ENCODE results near the gene MAMLD1. TPM values are rescaled to one million over a fixed set of nuclear protein-coding genes. Genes with fewer than 3 reads are reported as not detected.

The MAMLD1 gene
- total and polyA plus RNA-seq, 11 donors, result 1.2 to 3.0 (median 1.4) TPM

DNA sequence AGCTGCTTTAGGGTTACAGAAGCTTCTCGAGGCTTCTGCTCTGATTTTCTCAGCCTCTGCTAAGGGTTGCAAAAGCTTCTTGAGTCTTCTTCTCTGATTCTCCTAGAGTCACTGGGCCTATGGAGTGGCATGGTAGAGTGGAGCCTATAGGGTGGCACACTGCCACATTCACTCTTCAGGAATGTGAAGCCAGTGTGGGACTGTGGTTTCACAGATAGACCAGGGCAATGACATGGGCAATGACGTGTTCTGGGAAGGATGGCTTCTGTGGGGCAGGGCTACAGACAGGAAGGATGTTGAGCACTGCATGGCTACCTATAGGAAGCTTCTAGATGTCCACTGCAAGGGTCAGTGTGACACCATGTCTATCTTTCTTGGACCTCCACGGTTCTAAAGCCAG is 11.0 kb upstream of the MAMLD1 start:
- H3K36me3 ChIP-seq, result no peaks in the 10 kb centered on the region
- DNase-seq (no peak), ATAC-seq (no peak)
- no peak for TF ChIP-seq POLR2A (IDR thresholded peaks at IDR 0.05)
- TF ChIP-seq, protein P1, sequence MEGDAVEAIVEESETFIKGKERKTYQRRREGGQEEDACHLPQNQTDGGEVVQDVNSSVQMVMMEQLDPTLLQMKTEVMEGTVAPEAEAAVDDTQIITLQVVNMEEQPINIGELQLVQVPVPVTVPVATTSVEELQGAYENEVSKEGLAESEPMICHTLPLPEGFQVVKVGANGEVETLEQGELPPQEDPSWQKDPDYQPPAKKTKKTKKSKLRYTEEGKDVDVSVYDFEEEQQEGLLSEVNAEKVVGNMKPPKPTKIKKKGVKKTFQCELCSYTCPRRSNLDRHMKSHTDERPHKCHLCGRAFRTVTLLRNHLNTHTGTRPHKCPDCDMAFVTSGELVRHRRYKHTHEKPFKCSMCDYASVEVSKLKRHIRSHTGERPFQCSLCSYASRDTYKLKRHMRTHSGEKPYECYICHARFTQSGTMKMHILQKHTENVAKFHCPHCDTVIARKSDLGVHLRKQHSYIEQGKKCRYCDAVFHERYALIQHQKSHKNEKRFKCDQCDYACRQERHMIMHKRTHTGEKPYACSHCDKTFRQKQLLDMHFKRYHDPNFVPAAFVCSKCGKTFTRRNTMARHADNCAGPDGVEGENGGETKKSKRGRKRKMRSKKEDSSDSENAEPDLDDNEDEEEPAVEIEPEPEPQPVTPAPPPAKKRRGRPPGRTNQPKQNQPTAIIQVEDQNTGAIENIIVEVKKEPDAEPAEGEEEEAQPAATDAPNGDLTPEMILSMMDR (IDR thresholded peaks at IDR 0.05), result no peak
- H3K27ac ChIP-seq, result no peak overlapping the region
- H3K27me3 ChIP-seq, result peaks cover 0 to 11% (median 0%) of the 10 kb centered on the region in 9 donors
- H3K4me3 ChIP-seq, result no peak overlapping the region
- no peaks in the 10 kb centered on the region for H3K9me3 ChIP-seq
- intact Hi-C loops (cut with DNase I), result no loop called here
- H3K4me1 ChIP-seq, result no peaks in the 10 kb centered on the region
- WGBS, 4 donors, result 56 to 88% (median 70%) methylated on average over 3 of the region's 3 CpGs

DNA sequence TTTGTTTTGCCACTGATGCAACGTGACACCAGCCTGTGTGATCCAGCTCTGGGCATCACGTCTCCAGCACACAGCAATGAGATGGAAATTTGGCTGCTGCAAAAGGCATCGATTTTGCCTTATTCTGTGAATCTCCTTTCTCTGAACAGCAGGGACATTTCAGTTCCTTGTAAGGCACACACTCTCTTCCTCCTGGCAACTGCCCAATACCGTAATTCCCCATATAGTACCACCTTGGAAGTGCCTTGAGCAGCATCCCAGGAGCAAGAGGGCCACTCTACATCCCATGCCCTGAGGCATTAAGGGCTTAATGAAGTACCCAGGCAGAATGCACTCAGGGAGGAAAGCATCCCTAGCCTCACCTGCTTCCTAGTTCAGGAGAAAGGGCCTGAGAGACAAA is 10.5 kb upstream of the MAMLD1 start:
- Histone ChIP-seq H3K4me3 (no peak overlapping the region), H3K36me3 (no peaks in the 10 kb centered on the region), H3K9me3 (no peaks in the 10 kb centered on the region), H3K27me3 (peaks cover 0 to 11% (median 0%) of the 10 kb centered on the region in 9 donors), H3K4me1 (no peaks in the 10 kb centered on the region), H3K27ac (no peak overlapping the region)
- intact Hi-C loops (cut with DNase I), result no loop called here
- TF ChIP-seq, protein P1 (IDR thresholded peaks at IDR 0.05), result no peak
- TF ChIP-seq POLR2A (IDR thresholded peaks at IDR 0.05), result no peak
- ATAC-seq (no peak), DNase-seq (no peak)
- 35 to 55% (median 52%) methylated on average over 4 of the region's 4 CpGs for WGBS, 4 donors

DNA sequence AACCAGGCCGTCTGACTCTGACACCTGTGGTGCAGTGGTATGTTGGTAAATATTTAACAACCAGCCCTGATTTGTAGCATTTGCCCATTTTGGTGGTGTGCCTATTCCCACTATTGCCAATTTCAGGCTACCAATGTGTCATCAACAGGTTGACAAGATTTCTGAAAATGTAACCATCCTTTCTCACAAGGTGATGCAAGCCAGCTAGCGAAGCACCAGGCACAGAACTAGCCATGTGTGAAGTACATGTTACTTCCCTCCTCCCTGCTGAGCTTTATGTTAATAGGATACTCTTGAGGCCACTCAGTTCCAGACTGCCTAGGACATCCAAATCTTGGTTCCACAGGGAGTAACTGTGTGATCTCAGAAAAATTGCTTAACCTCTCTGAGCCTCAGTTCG is 7.2 kb upstream of the MAMLD1 start:
- ATAC-seq (no peak), DNase-seq (no peak)
- WGBS, 4 donors, result 87 to 97% (median 92%) methylated on average over 3 of the region's 3 CpGs
- Histone ChIP-seq H3K36me3 (no peaks in the 10 kb centered on the region), H3K27me3 (peaks cover 0 to 7% (median 0%) of the 10 kb centered on the region in 9 donors), H3K27ac (no peak overlapping the region), H3K4me1 (peaks cover 0 to under 1% (median 0%) of the 10 kb centered on the region in 12 donors), H3K4me3 (no peak overlapping the region), H3K9me3 (no peaks in the 10 kb centered on the region)
- intact Hi-C loops (cut with DNase I), result no loop called here
- TF ChIP-seq POLR2A (IDR thresholded peaks at IDR 0.05), result no peak
- TF ChIP-seq, protein P1 (IDR thresholded peaks at IDR 0.05), result no peak

DNA sequence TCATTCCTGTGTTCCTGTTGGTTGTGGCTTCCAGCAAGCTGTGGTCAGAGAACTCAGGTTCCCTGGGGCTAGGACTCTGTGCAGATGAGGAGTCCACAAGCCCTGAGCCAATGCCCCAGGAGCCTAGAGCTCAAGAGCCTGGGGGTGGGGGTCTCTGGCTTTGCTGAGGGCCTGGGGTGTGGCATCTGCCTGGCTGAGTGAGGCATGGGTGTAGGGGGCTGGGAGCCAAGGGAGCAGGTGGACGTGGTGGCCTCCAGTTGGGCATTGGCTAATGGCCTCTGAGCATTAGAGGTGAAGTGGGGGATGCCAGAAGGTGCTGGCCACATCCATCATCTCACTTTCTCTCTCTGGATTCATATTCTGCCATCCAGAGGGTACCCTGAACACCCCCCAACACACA is 5.3 kb upstream of the MAMLD1 start:
- WGBS, 4 donors, result 64 to 93% (median 81%) methylated on average over 1 of the region's 1 CpG
- H3K4me3 ChIP-seq, result no peak overlapping the region
- TF ChIP-seq, protein P1 (IDR thresholded peaks at IDR 0.05), result no peak
- TF ChIP-seq POLR2A (IDR thresholded peaks at IDR 0.05), result no peak
- intact Hi-C loops (cut with DNase I), result no loop called here
- H3K27me3 ChIP-seq, result peaks cover 0 to 24% (median 0%) of the 10 kb centered on the region in 9 donors
- H3K9me3 ChIP-seq, result no peaks in the 10 kb centered on the region
- DNase-seq, result no peak
- ATAC-seq, result no peak
- peaks cover 0 to 15% (median 4%) of the 10 kb centered on the region in 12 donors for H3K4me1 ChIP-seq
- no peak overlapping the region for H3K27ac ChIP-seq
- no peaks in the 10 kb centered on the region for H3K36me3 ChIP-seq
